Heart left ventricle (tissue), 16 donors: ENCODE measurements around the gene FUCA1. TPM values are rescaled to one million over a fixed set of nuclear protein-coding genes. Genes with fewer than 3 reads are reported as not detected.
"Not testable (repeated sequence)": the region's sequence is repeated elsewhere in the genome, so short reads cannot be mapped to it uniquely, and the experiment has no call there.

Experiments
- ATAC-seq, 4 donors: fragments of 200-7000 bp; cut with Tn5 transposase; one replicate each; pipeline ENCODE4 v1.9.1; 2020 to 2022; ENCODE audit warnings: moderate library complexity in 4 of 4, mild to moderate bottlenecking in 3 of 4, moderate number of reproducible peaks in 1 of 4
- DNase-seq, 5 donors: peaks; one replicate each; pipeline ENCODE4 v3.0.0-alpha.2; 2020
- H3K27ac ChIP-seq, 12 donors: fragments of 200-600 bp; sonication (generic) in 4 of 12; one replicate each; pipeline versions ENCODE4 v1.5.0 to v1.8.0; 2016 to 2022; ENCODE audit warnings: mild to moderate bottlenecking in 2 of 12
- H3K27me3 ChIP-seq, 9 donors: fragments of 200-600 bp; sonication (generic) in 2 of 9; one replicate each; pipeline versions ENCODE4 v1.5.1 to v1.8.0; 2016 to 2022; ENCODE audit warnings: mild to moderate bottlenecking in 3 of 9
- H3K36me3 ChIP-seq, 9 donors: fragments of 200-600 bp; sonication (generic) in 2 of 9; one replicate each; pipeline versions ENCODE4 v1.5.0 to v1.8.0; 2018 to 2022; ENCODE audit warnings: mild to moderate bottlenecking in 2 of 9
- H3K4me1 ChIP-seq, 12 donors: fragments of 200-600 bp; sonication (generic) in 4 of 12; one replicate each; pipeline versions ENCODE4 v1.5.0 to v1.8.0; 2016 to 2022; ENCODE audit warnings: mild to moderate bottlenecking in 3 of 12
- H3K4me3 ChIP-seq, 12 donors: fragments of 200-600 bp; sonication (generic) in 4 of 12; one replicate each; pipeline versions ENCODE4 v1.5.0 to v1.8.0; 2017 to 2022; ENCODE audit warnings: mild to moderate bottlenecking in 9 of 12, moderate library complexity in 4 of 12
- H3K9me3 ChIP-seq, 12 donors: fragments of 200-600 bp; sonication (generic) in 4 of 12; one replicate each; pipeline versions ENCODE4 v1.5.0 to v1.8.0; 2016 to 2022; ENCODE audit warnings: mild to moderate bottlenecking in 1 of 12
- CTCF ChIP-seq, 12 donors: fragments of 200-600 bp; sonication (generic) in 4 of 12; IDR thresholded peaks; one replicate each; pipeline versions ENCODE4 v1.5.0 to v1.8.0; 2018 to 2022; ENCODE audit warnings: antibody characterized with exemption in 12 of 12, mild to moderate bottlenecking in 5 of 12
- POLR2A ChIP-seq, 2 donors: fragments of 450-650 bp; IDR thresholded peaks; one replicate each; pipeline ENCODE4 v1.6.1; 2017; ENCODE audit warnings: antibody characterized with exemption in 2 of 2, mild to moderate bottlenecking in 2 of 2, moderate library complexity in 2 of 2
- whole genome bisulfite sequencing, 4 donors: extraction: QIAGEN DNeasy Blood & Tissue Kit in 2 of 4; methylation state at CpG; one replicate each; pipeline versions ENCODE4 v1.1.5 to v1.1.7; 2013 to 2018; 5-methylcytosine and 5-hydroxymethylcytosine counted together
- intact Hi-C, 10 donors: fragments of 100-400 bp; cut with DNase I; formaldehyde crosslinking; loops; one replicate each; pipeline versions ENCODE4 v1.11.1 to v1.14.2; 2022
- polyA plus RNA-seq, 2 donors: library from polyadenylated mRNA; stranded (reverse); fragments of 200-250 nt; gene quantifications; one replicate each; pipeline ENCODE4 v1.2.3, GENCODE V29; 2013
- total RNA-seq, 9 donors: library from RNA; depleted of rRNA in 2 of 9; stranded (reverse); fragments of >200 nt in 2 of 9; fragmentation: NEBNext Ultra II Directional in 3 of 9; extraction: Animal tissue kit (Norgen Biotek cat#: 25700) in 3 of 9; gene quantifications; one replicate each; pipeline versions ENCODE4 v1.1.0 to v1.2.4, GENCODE V29; 2016 to 2023
- donor health status: ischemic (EF 13 %, LVEDD 7.1; RV severe dilation, severe dysfunction).
- donor health status: healthy with polysubstance abuse.
- donor health status: DM: no; HTN: yes; CAD: no.
- donor health status: DM: no; HTN: no; CAD: no.
- donor health status: ischemic (EF 25% LVEDD 6.9; RV normal size, moderate dysfunction).
- donor health status: ischemic (EF 25% LVEDD 5.7; RV mildly dilated, moderate dysfunction).
- donor health status: healthy.
- donor health status: DM: yes; HTN: yes; CAD: no.
- donor health status: ischemic (EF 35%, LVEDD 5.7; RV mildly dilated, moderate dysfunction).
- donor health status: nonischemic (EF 11% LVEDD 7.7; RV severe dilation, severe dysfunction).
- donor health status: DM: yes; HTN: yes; CAD: no.
- donor health status: PGD.
- donor health status: ischemic (EF 29% LVEDD 5.4; RV normal size, mild dysfunction).
- donor health status: nonischemic (EF 23%, LVEDD 6.1; RV moderate dilation, normal function).

The FUCA1 gene
- total and polyA plus RNA-seq, 11 donors: 10.6 to 54.2 (median 16.1) TPM

DNA sequence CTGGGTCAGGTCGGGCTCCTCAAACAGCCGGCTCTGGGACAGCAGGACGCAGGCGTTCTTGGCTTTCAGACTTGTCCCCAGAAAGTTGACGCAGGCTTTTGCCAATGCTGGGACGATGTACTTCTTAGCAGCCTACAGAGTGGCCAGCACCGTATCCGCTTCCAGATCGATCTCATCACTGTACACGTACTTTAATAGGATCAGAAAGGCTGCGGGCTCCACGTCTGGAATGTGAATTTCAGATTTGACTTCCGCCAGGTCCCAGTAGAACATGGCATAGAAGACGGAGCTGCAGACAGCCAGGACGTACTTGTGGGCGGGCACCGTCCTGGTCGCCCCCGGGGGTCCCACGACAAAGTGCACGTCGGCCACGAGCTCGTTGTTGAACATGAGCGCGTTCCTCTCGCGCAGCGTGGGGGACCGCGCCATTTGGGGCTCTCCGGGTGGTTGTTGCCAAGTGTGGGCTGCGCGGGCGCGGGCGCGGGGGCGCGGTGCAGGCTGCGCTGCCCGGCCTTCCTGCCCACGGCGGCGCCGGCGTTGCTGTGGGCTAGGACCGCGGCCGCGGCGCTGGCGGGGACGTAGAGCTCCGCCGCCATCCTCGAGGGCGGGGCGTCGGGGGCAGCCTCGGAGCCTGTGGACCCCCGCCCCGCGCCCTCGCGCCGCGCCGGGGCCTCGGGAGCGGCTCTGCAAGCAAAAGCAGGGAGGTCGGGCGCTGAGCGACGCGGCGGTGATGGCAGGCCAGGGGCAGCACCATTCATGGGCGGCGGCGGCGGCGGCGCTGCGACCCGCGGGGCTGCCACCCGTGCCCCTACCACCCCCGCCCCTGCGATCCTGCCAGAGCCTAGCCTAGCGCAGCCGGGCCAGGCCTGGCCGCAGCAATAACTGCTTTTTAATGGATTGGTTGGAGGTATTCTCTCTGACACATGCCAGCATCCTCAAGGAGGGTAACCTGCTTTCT lies 34.5 kb upstream of the FUCA1 start:
- no peak overlapping the region for H3K27ac ChIP-seq
- H3K4me3 ChIP-seq: peak overlapping the region in 11 of 12 donors; percentile 22 to 52 (median 45)
- H3K36me3 ChIP-seq: no peaks in the 10 kb centered on the region
- H3K9me3 ChIP-seq: no peaks in the 10 kb centered on the region
- H3K27me3 ChIP-seq: peaks cover 0 to 49% (median 22%) of the 10 kb centered on the region in 9 donors
- 16 to 30% (median 21%) methylated on average over 35 to 92 of the region's 92 CpGs for WGBS, 4 donors
- TF ChIP-seq CTCF (IDR thresholded peaks at IDR 0.05): no peak
- TF ChIP-seq POLR2A (IDR thresholded peaks at IDR 0.05): no peak
- ATAC-seq (peak in 2 of 4 donors; percentile 22 to 66), DNase-seq (no peak)
- peaks cover 0 to 10% (median 1%) of the 10 kb centered on the region in 12 donors for H3K4me1 ChIP-seq
- intact Hi-C loops: no loop called here

- H3K27ac ChIP-seq, ATAC-seq, DNase-seq, H3K4me3 ChIP-seq, H3K36me3 ChIP-seq, H3K9me3 ChIP-seq, intact Hi-C loops: not testable (repeated sequence)
- Histone ChIP-seq H3K4me1 (peaks cover 0 to 29% (median 1%) of the 10 kb centered on the region in 12 donors), H3K27me3 (peaks cover 0 to 28% (median 21%) of the 10 kb centered on the region in 9 donors)
- 71 to 77% (median 71%) methylated on average over 8 of the region's 8 CpGs for WGBS, 4 donors
Measured at GRCh38 chr1:23900017-23900416, 31.9 kb upstream of the FUCA1 start.

GRCh38 chr1:23899070-23899469 lies 31.0 kb upstream of the FUCA1 start:
- no peak for TF ChIP-seq CTCF (IDR thresholded peaks at IDR 0.05)
- TF ChIP-seq POLR2A (IDR thresholded peaks at IDR 0.05): no peak
- H3K27me3 ChIP-seq: peaks cover 0 to 18% (median 12%) of the 10 kb centered on the region in 9 donors
- ATAC-seq (no peak), DNase-seq (no peak)
- H3K36me3 ChIP-seq: no peaks in the 10 kb centered on the region
- intact Hi-C loops: no loop called here
- no peak overlapping the region for H3K27ac ChIP-seq
- no peaks in the 10 kb centered on the region for H3K9me3 ChIP-seq
- 75 to 78% (median 76%) methylated on average over 3 of the region's 3 CpGs for WGBS, 4 donors
- H3K4me3 ChIP-seq: no peak overlapping the region
- peaks cover 0 to 38% (median 1%) of the 10 kb centered on the region in 12 donors for H3K4me1 ChIP-seq

DNA sequence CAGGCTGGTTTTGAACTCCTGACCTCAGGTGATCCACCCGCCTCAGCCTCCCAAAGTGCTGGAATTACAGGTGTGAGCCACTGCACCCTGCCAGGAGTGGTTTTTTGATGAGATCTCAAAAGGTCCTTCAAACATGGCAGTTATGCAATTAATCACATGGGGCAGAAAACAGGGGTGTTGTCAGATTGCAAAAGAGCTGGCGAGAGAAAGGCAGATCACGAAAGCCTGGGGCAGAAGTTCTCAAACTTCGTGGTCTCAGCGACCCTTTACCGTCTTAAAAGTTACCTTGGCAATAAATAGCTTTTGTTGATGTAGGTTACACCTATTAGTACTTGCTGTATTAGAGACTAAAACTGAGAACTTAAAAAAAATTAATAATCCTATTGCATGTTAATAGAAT lies 29.0 kb upstream of the FUCA1 start:
- H3K4me1 ChIP-seq: peaks cover 0 to 38% (median 0%) of the 10 kb centered on the region in 12 donors
- no peaks in the 10 kb centered on the region for H3K27me3 ChIP-seq
- intact Hi-C loops: no loop called here
- no peak for TF ChIP-seq POLR2A (IDR thresholded peaks at IDR 0.05)
- no peak for TF ChIP-seq CTCF (IDR thresholded peaks at IDR 0.05)
- no peak overlapping the region for H3K27ac ChIP-seq
- H3K4me3 ChIP-seq: no peak overlapping the region
- ATAC-seq (no peak), DNase-seq (no peak)
- no peaks in the 10 kb centered on the region for H3K9me3 ChIP-seq
- 84 to 94% (median 88%) methylated on average over 6 of the region's 6 CpGs for WGBS, 4 donors
- no peaks in the 10 kb centered on the region for H3K36me3 ChIP-seq
